Osteoblast (primary cell): Measurements from ENCODE around the gene PRKAR1A. TPM values are rescaled to one million over a fixed set of nuclear protein-coding genes. Genes with fewer than 3 reads are reported as not detected.

Experiments used
- DNase-seq: peaks from one replicate; pipeline ENCODE4 v3.0.0; 2011; ENCODE audit warnings: low spot score, mixed read lengths; ENCODE audit not compliant: insufficient read length; ENCODE audit errors: missing footprints
- H2AFZ ChIP-seq: 2 replicates; pipeline ENCODE4 v1.6.0; 2011; ENCODE audit warnings: mild to moderate bottlenecking, low read length
- H3K27ac ChIP-seq: 2 replicates; pipeline ENCODE4 v1.5.1; 2011; ENCODE audit warnings: mild to moderate bottlenecking, low read depth, low read length, moderate library complexity
- H3K27me3 ChIP-seq: 2 replicates; pipeline ENCODE4 v1.6.0; 2012; ENCODE audit warnings: mild to moderate bottlenecking, control low read depth, inconsistent platforms, low read length, moderate library complexity; ENCODE audit not compliant: insufficient read depth
- H3K36me3 ChIP-seq: 2 replicates; pipeline ENCODE4 v1.5.1; 2011; ENCODE audit warnings: mild to moderate bottlenecking, low read length, control low read depth, moderate library complexity; ENCODE audit not compliant: insufficient read depth
- H3K4me1 ChIP-seq: 2 replicates; pipeline ENCODE4 v1.5.1; 2011; ENCODE audit warnings: mild to moderate bottlenecking, low read length, control low read depth, moderate library complexity; ENCODE audit not compliant: insufficient read depth
- H3K4me2 ChIP-seq: 2 replicates; pipeline ENCODE4 v1.6.0; 2011; ENCODE audit warnings: mild to moderate bottlenecking, low read length; ENCODE audit not compliant: insufficient read depth
- H3K4me3 ChIP-seq: fragments of 200-600 bp; sonication (generic); 3 replicates; pipeline ENCODE4 v1.5.1; 2012; ENCODE audit warnings: mild to moderate bottlenecking, low read length, inconsistent platforms; ENCODE audit not compliant: insufficient read depth
- H3K79me2 ChIP-seq: 2 replicates; pipeline ENCODE4 v1.6.0; 2012; ENCODE audit warnings: mild to moderate bottlenecking, low read length, control low read depth, inconsistent platforms; ENCODE audit not compliant: insufficient read depth
- H3K9me3 ChIP-seq: 2 replicates; pipeline ENCODE4 v1.5.1; 2011; ENCODE audit warnings: low read depth, low read length, control low read depth
- H4K20me1 ChIP-seq: 2 replicates; pipeline ENCODE4 v1.6.0; 2012; ENCODE audit warnings: mild to moderate bottlenecking, low read length, control low read depth; ENCODE audit not compliant: insufficient read depth
- total RNA-seq: library from RNA; depleted of rRNA; stranded (reverse); fragments of >200 nt; gene quantifications from 2 replicates; pipeline ENCODE4 v1.2.3, GENCODE V29; 2012
- TF ChIP-seq, protein P1 (sequence below): IDR thresholded peaks from 2 replicates; pipeline ENCODE4 v1.5.1; 2011; ENCODE audit warnings: mild to moderate bottlenecking, low read depth, low read length, moderate library complexity; ENCODE audit errors: extremely low read depth

The PRKAR1A gene
- total RNA-seq, 1 donor: 259 TPM

DNA sequence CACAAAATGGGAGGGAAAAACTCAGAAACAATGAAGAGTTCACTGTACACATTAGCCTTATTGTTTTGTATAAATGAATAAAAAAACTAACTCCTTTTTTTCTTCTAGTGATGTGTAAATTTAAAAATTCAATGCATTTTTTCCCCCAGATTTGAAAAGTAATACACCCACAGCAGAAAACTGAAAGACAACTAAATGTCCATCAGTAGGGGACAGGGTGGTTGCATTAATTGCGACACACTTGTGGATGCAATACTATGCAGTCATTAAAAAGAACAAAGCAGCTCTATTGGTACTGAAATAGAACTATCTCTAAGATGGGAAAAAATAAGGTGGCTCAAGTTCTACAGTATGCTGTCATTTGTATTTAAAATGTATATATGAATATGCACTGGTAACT is 41.3 kb upstream of the PRKAR1A start:
- no peaks in the 10 kb centered on the region for H4K20me1 ChIP-seq
- H3K4me1 ChIP-seq: peaks cover 8% of the 10 kb centered on the region
- H3K36me3 ChIP-seq: no peaks in the 10 kb centered on the region
- H3K27me3 ChIP-seq: no peaks in the 10 kb centered on the region
- no peak overlapping the region for H3K4me2 ChIP-seq
- H3K9me3 ChIP-seq: no peaks in the 10 kb centered on the region
- H3K4me3 ChIP-seq: no peak overlapping the region
- H3K27ac ChIP-seq: no peak overlapping the region
- no peak overlapping the region for H2AFZ ChIP-seq
- no peaks in the 10 kb centered on the region for H3K79me2 ChIP-seq
- no peak for DNase-seq
- TF ChIP-seq, protein P1, sequence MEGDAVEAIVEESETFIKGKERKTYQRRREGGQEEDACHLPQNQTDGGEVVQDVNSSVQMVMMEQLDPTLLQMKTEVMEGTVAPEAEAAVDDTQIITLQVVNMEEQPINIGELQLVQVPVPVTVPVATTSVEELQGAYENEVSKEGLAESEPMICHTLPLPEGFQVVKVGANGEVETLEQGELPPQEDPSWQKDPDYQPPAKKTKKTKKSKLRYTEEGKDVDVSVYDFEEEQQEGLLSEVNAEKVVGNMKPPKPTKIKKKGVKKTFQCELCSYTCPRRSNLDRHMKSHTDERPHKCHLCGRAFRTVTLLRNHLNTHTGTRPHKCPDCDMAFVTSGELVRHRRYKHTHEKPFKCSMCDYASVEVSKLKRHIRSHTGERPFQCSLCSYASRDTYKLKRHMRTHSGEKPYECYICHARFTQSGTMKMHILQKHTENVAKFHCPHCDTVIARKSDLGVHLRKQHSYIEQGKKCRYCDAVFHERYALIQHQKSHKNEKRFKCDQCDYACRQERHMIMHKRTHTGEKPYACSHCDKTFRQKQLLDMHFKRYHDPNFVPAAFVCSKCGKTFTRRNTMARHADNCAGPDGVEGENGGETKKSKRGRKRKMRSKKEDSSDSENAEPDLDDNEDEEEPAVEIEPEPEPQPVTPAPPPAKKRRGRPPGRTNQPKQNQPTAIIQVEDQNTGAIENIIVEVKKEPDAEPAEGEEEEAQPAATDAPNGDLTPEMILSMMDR: no peak

DNA sequence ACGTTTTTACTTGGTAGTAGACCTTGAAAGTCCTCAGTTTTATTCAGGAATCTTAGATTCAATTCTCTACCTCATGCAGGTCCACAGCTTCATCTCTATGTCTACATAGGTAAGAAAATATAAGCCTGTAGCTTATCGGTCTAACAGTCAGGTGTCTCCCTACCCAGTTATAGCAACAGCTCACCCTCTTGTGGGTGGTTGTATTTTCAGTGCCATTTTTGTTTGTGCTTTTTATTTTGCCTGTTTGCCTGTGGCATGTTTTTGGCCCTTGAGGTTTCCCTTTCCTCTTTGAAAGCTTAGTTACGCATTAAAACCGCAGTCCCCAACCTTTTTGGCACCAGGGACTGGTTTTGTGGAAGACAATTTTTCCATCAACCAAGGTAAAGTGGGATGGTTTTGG is 31.3 kb upstream of the PRKAR1A start:
- H3K36me3 ChIP-seq: no peaks in the 10 kb centered on the region
- no peak for DNase-seq
- H2AFZ ChIP-seq: no peak overlapping the region
- H3K79me2 ChIP-seq: no peaks in the 10 kb centered on the region
- no peak overlapping the region for H3K27ac ChIP-seq
- H4K20me1 ChIP-seq: no peaks in the 10 kb centered on the region
- H3K4me2 ChIP-seq: no peak overlapping the region
- H3K4me3 ChIP-seq: no peak overlapping the region
- H3K9me3 ChIP-seq: no peaks in the 10 kb centered on the region
- H3K27me3 ChIP-seq: peaks cover 35% of the 10 kb centered on the region
- TF ChIP-seq, protein P1: no peak
- H3K4me1 ChIP-seq: no peaks in the 10 kb centered on the region

DNA sequence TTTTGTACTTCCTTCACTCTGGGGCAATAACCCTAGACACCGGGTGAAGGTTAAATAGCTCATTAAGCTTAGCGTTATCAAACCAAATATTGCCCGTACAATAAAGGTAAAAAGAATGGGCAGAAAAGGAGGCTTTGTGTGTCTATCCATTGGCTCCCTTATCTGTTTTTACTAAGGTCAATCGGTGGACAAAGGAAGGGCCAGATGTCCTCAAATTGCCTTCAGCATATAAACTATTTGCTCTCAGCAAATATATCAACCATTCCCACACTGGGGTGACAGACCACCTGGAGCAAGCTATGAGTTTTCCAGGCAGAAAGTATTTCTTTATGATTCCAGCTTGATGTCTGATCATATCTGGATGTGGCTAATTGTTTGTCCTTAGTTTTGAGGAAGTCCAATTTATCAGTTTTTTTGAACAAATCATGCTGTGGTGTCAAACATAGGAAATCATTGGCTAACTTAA is 29.6 kb upstream of the PRKAR1A start:
- Histone ChIP-seq H3K4me1 (no peaks in the 10 kb centered on the region), H3K27me3 (peaks cover 38% of the 10 kb centered on the region), H3K79me2 (no peaks in the 10 kb centered on the region), H3K36me3 (no peaks in the 10 kb centered on the region), H4K20me1 (no peaks in the 10 kb centered on the region), H3K4me2 (no peak overlapping the region), H3K9me3 (no peaks in the 10 kb centered on the region), H2AFZ (no peak overlapping the region), H3K27ac (no peak overlapping the region), H3K4me3 (no peak overlapping the region)
- no peak for DNase-seq
- TF ChIP-seq, protein P1: no peak

DNA sequence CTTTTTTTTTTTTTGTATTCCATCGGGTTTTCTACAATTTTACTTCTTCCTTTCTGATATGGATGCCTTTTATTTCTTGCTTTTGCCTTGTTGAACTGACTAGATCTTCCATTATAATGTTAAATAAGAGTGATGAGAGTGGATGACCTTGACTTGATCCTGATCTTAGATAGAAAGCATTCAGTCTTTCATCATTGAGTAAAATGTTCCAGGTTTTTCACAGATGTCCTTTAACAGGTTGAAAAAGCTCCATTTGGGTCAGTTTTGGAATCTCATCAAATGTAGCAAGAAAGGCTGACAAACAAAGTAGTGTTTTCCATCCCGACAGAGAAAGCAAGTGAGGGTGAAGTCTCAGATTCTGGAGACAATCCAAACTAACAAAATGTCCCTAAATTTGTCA is 27.8 kb upstream of the PRKAR1A start:
- Histone ChIP-seq H3K4me1 (no peaks in the 10 kb centered on the region), H3K27ac (no peak overlapping the region), H2AFZ (no peak overlapping the region), H3K27me3 (peaks cover 38% of the 10 kb centered on the region), H4K20me1 (no peaks in the 10 kb centered on the region), H3K36me3 (no peaks in the 10 kb centered on the region), H3K9me3 (no peaks in the 10 kb centered on the region), H3K79me2 (no peaks in the 10 kb centered on the region), H3K4me2 (no peak overlapping the region), H3K4me3 (no peak overlapping the region)
- DNase-seq: no peak
- TF ChIP-seq, protein P1: no peak
